Fibroblast of lung (primary cell): ENCODE measurements around the gene WNK2. TPM values are rescaled to one million over a fixed set of nuclear protein-coding genes. Genes with fewer than 3 reads are reported as not detected.

Experiments used
- DNase-seq, 2 donors: peaks; one replicate each; pipeline versions ENCODE4 v3.0.0 to v3.0.0-alpha.2; 2010; ENCODE audit warnings: low read depth in 2 of 2
- H2AFZ ChIP-seq: 2 replicates; pipeline ENCODE4 v1.5.1; 2012; ENCODE audit warnings: low read length, control low read depth, inconsistent platforms
- H3K27ac ChIP-seq: 2 replicates; pipeline ENCODE4 v1.5.1; 2011; ENCODE audit warnings: low read length, control low read depth; ENCODE audit not compliant: insufficient read depth
- H3K27me3 ChIP-seq: 2 replicates; pipeline ENCODE4 v1.5.1; 2011; ENCODE audit warnings: mild to moderate bottlenecking, low read length; ENCODE audit not compliant: control insufficient read depth, insufficient read depth
- H3K36me3 ChIP-seq: 2 replicates; pipeline ENCODE4 v1.5.1; 2011; ENCODE audit warnings: low read length; ENCODE audit not compliant: control insufficient read depth, insufficient read depth
- H3K4me1 ChIP-seq: 2 replicates; pipeline ENCODE4 v1.5.1; 2011; ENCODE audit warnings: low read length; ENCODE audit not compliant: control insufficient read depth, insufficient read depth; ENCODE audit errors: extremely low read depth
- H3K4me2 ChIP-seq: 2 replicates; pipeline ENCODE4 v1.5.1; 2011; ENCODE audit warnings: low read length, control low read depth; ENCODE audit not compliant: insufficient read depth; ENCODE audit errors: extremely low read depth
- H3K4me3 ChIP-seq, 4 experiments: fragments of 200-600 bp in 1 of 4; sonication (generic) in 1 of 4; replicated peaks in 1 of 4; 2 replicates each; pipeline ENCODE4 v1.5.1; 2011 to 2016; ENCODE audit warnings: low read length in 4 of 4, low read depth in 3 of 4, mild to moderate bottlenecking in 3 of 4, control low read depth in 2 of 4, inconsistent platforms in 1 of 4, mixed read lengths in 1 of 4; ENCODE audit not compliant: insufficient read depth in 1 of 4; ENCODE audit errors: control extremely low read depth in 1 of 4
- H3K79me2 ChIP-seq: 2 replicates; pipeline ENCODE4 v1.5.1; 2012; ENCODE audit warnings: mild to moderate bottlenecking, low read length, inconsistent platforms; ENCODE audit not compliant: control insufficient read depth, insufficient read depth
- H3K9ac ChIP-seq: 2 replicates; pipeline ENCODE4 v1.5.1; 2011; ENCODE audit warnings: mild to moderate bottlenecking, low read length, control low read depth; ENCODE audit not compliant: insufficient read depth
- H3K9me3 ChIP-seq: 2 replicates; pipeline ENCODE4 v1.5.1; 2012; ENCODE audit warnings: low read depth, low read length; ENCODE audit not compliant: control insufficient read depth, insufficient read depth
- H4K20me1 ChIP-seq: 2 replicates; pipeline ENCODE4 v1.5.1; 2011; ENCODE audit warnings: low read length; ENCODE audit not compliant: control insufficient read depth, insufficient read depth; ENCODE audit errors: extremely low read depth
- EZH2 ChIP-seq: IDR thresholded peaks from 2 replicates; pipeline ENCODE4 v1.5.1; 2012; ENCODE audit warnings: low read length, control low read depth, mild to moderate bottlenecking; ENCODE audit errors: missing control alignments
- polyA plus RNA-seq, 2 donors: library from polyadenylated mRNA; depleted of rRNA in 1 of 2; stranded (reverse) in 1 of 2; unstranded in 1 of 2; fragments of >200 nt; gene quantifications; 2 replicates each; pipeline ENCODE4 v1.2.1, GENCODE V29; 2011 to 2012; ENCODE audit warnings: missing spikeins in 1 of 2
- total RNA-seq: library from RNA; depleted of rRNA; stranded (reverse); fragments of >200 nt; gene quantifications from 2 replicates; pipeline ENCODE4 v1.2.1, GENCODE V29; 2014
- TF ChIP-seq, protein P1 (sequence below), 2 donors: IDR thresholded peaks in 1 of 2; conservative IDR thresholded peaks in 1 of 2; 1 replicate in 1 of 2; 2 replicates in 1 of 2; pipeline ENCODE4 v1.5.1; 2011 to 2012; ENCODE audit warnings: low read length in 2 of 2, control low read depth in 1 of 2, inconsistent platforms in 1 of 2, low read depth in 1 of 2, mild to moderate bottlenecking in 1 of 2

The WNK2 gene
- total and polyA plus RNA-seq, 2 donors (not counting 1 experiment from before 2014, with no cell fraction given), result not detected

DNA sequence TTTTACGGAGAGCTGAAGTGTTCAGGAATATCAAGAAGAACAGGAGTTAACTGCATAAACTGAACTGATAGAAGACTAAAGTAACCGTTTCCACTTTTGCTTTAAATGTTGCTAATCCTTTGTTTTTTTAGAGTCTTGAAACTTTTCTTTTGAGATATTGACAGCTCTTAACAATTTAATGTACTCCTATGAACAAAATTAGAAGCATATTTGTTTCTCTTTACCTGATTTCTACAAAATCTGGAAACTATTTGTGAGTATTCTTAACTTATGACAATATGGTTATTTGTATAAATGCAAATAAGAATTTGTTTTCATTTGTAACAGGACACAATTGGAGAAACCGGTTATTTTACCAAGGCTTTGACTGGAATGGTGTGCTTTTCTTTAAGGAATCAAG lies 178.1 kb downstream of the WNK2 start:
- Histone ChIP-seq H3K79me2 (no peaks in the 10 kb centered on the region), H3K4me1 (no peaks in the 10 kb centered on the region), H3K9me3 (no peaks in the 10 kb centered on the region), H3K27ac (no peak overlapping the region), H2AFZ (no peak overlapping the region), H3K4me3 (no peak overlapping the region), H4K20me1 (no peaks in the 10 kb centered on the region), H3K4me2 (no peak overlapping the region), H3K36me3 (no peaks in the 10 kb centered on the region), H3K27me3 (no peaks in the 10 kb centered on the region), H3K9ac (no peak overlapping the region)
- TF ChIP-seq EZH2, result no peak
- TF ChIP-seq, protein P1, sequence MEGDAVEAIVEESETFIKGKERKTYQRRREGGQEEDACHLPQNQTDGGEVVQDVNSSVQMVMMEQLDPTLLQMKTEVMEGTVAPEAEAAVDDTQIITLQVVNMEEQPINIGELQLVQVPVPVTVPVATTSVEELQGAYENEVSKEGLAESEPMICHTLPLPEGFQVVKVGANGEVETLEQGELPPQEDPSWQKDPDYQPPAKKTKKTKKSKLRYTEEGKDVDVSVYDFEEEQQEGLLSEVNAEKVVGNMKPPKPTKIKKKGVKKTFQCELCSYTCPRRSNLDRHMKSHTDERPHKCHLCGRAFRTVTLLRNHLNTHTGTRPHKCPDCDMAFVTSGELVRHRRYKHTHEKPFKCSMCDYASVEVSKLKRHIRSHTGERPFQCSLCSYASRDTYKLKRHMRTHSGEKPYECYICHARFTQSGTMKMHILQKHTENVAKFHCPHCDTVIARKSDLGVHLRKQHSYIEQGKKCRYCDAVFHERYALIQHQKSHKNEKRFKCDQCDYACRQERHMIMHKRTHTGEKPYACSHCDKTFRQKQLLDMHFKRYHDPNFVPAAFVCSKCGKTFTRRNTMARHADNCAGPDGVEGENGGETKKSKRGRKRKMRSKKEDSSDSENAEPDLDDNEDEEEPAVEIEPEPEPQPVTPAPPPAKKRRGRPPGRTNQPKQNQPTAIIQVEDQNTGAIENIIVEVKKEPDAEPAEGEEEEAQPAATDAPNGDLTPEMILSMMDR (conservative IDR thresholded peaks at IDR 0.05 in 1 of 2, IDR thresholded peaks at IDR 0.05 in 1 of 2; ENCODE audit: low read depth in 1 of 2, low read length in 2 of 2), result no peak
- no peak for DNase-seq

DNA sequence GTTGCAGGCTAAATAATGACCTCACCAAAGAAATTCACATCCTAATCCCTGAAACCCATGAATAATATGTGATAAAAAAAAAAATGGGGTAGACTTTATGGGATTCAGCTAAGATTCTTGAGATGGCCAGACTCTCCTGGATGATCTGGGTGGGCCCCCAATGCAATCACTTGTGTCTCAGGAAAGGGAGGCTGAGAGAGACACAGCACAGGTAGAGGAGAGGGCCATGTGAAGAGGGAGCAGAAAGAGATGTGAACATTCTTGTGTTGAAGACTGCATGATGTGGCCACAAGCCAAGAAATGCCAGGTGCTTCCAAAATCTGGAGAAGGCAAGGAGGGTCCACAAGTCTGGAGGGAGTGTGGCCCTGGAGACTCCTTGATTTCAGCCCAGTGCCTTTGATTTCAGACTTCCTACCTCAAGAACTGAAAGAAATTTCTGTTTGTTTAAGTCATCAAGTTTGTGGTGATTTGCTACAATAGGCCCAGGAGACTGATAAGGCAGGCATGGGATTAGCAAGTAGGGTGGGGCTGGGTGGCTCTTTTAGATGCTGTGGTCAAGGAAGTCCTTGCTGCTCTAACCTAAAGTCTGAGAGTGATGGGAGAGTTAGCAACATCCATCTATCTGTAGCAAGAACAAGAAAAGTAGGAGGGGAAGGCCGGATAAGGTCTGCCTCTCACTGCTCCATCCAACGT lies 180.9 kb downstream of the WNK2 start:
- no peak overlapping the region for H3K4me2 ChIP-seq
- no peaks in the 10 kb centered on the region for H4K20me1 ChIP-seq
- H3K36me3 ChIP-seq, result no peaks in the 10 kb centered on the region

DNA sequence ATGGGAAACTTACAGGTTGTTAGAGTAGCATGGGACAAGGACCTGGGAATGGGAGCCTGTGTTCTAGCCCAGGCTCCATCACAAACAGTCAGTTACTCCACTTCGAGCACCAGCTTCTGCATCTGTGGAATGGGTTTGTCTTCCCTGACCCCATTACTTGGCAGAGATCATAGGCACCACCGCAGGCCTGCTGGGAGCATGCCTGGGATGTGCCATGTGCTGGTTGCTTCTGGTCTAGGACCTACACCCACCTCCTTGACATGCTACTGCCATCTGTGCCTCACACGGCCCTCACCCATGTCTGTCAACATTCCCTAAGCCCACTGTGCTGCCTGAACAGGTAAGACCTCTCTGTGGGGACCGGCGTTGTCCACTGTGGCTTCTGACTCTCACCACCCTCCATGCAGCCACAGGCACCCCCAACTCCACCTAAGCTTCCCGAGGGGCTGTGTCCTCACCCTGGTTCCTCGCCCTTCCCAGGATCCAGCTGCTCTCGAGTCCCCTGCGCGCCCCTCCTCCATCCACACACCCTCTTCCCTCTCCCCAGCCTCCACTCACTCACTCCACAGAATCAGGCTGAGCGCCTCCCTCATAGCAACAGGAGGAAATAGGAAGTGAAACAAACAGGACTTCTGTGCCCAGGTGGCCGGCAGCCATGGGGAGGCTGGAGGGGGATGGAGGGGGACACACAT lies 181.6 kb downstream of the WNK2 start:
- no peaks in the 10 kb centered on the region for H4K20me1 ChIP-seq
- H3K27ac ChIP-seq, result no peak overlapping the region
- H3K79me2 ChIP-seq, result no peaks in the 10 kb centered on the region
- H3K9ac ChIP-seq, result no peak overlapping the region
- H3K4me2 ChIP-seq, result no peak overlapping the region
- no peaks in the 10 kb centered on the region for H3K4me1 ChIP-seq
- no peak overlapping the region for H2AFZ ChIP-seq
- H3K36me3 ChIP-seq, result no peaks in the 10 kb centered on the region
- H3K4me3 ChIP-seq, result no peak overlapping the region
- no peaks in the 10 kb centered on the region for H3K27me3 ChIP-seq
- no peak for DNase-seq
- no peaks in the 10 kb centered on the region for H3K9me3 ChIP-seq
- TF ChIP-seq, protein P1 (conservative IDR thresholded peaks at IDR 0.05 in 1 of 2, IDR thresholded peaks at IDR 0.05 in 1 of 2; ENCODE audit: low read depth in 1 of 2, low read length in 2 of 2), result no peak
- no peak for TF ChIP-seq EZH2

More for the DNA sequence above, 180.9 kb downstream of the WNK2 start:
- no peak for DNase-seq
- Histone ChIP-seq H3K79me2 (no peaks in the 10 kb centered on the region), H2AFZ (no peak overlapping the region), H3K27ac (no peak overlapping the region), H3K27me3 (no peaks in the 10 kb centered on the region), H3K4me1 (no peaks in the 10 kb centered on the region), H3K9ac (no peak overlapping the region), H3K9me3 (no peaks in the 10 kb centered on the region), H3K4me3 (no peak overlapping the region)
- TF ChIP-seq, protein P1 (conservative IDR thresholded peaks at IDR 0.05 in 1 of 2, IDR thresholded peaks at IDR 0.05 in 1 of 2; ENCODE audit: low read depth in 1 of 2, low read length in 2 of 2), result no peak
- no peak for TF ChIP-seq EZH2
